Thyroid gland (tissue), 4 donors: ENCODE results near the gene CLPX. TPM values are rescaled to one million over a fixed set of nuclear protein-coding genes. Genes with fewer than 3 reads are reported as not detected.
"Not testable (repeated sequence)": the region's sequence is repeated elsewhere in the genome, so short reads cannot be mapped to it uniquely, and the experiment has no call there.

Source experiments
- DNase-seq, 2 donors: peaks; one replicate each; pipeline ENCODE4 v3.0.0-alpha.2; 2019
- H3K27ac ChIP-seq, 3 donors: fragments of 200-600 bp; sonication (generic); 1 replicate in 2 of 3; 2 replicates in 1 of 3; pipeline ENCODE4 v1.5.1; 2016 to 2019; ENCODE audit warnings: mild to moderate bottlenecking in 1 of 3, moderate library complexity in 1 of 3
- H3K27me3 ChIP-seq: fragments of 200-600 bp; sonication (generic); one replicate; pipeline ENCODE4 v1.5.1; 2019
- H3K36me3 ChIP-seq, 2 donors: fragments of 200-600 bp; sonication (generic); one replicate each; pipeline ENCODE4 v1.5.1; 2016 to 2019
- H3K4me1 ChIP-seq, 2 donors: fragments of 200-600 bp; sonication (generic); one replicate each; pipeline ENCODE4 v1.5.1; 2017 to 2019
- H3K4me3 ChIP-seq, 3 donors: fragments of 200-600 bp; sonication (generic); replicated peaks in 1 of 3; 1 replicate in 2 of 3; 2 replicates in 1 of 3; pipeline ENCODE4 v1.5.1; 2016; ENCODE audit warnings: mild to moderate bottlenecking in 1 of 3
- H3K9me3 ChIP-seq: fragments of 200-600 bp; sonication (generic); one replicate; pipeline ENCODE4 v1.5.1; 2017
- CTCF ChIP-seq, 6 experiments: fragments of 200-600 bp in 3 of 6; fragments of 450-650 bp in 3 of 6; sonication (generic) in 3 of 6; IDR thresholded peaks; one replicate each; pipeline ENCODE4 v1.5.1; 2016 to 2019; ENCODE audit warnings: antibody characterized with exemption in 6 of 6, mild to moderate bottlenecking in 2 of 6, inconsistent platforms in 1 of 6, moderate library complexity in 1 of 6
- POLR2A ChIP-seq, 2 donors: fragments of 450-650 bp; IDR thresholded peaks; one replicate each; pipeline ENCODE4 v1.6.1; 2017; ENCODE audit warnings: antibody characterized with exemption in 2 of 2, mild to moderate bottlenecking in 2 of 2, moderate library complexity in 1 of 2
- WGBS, 2 donors: methylation state at CpG; one replicate each; pipeline ENCODE4 v1.1.5; 2017; 5-methylcytosine and 5-hydroxymethylcytosine counted together
- intact Hi-C: fragments of 100-400 bp; cut with DNase I; formaldehyde crosslinking; loops from one replicate; pipeline ENCODE4 v1.15.1; 2023
- total RNA-seq, 4 donors: library from RNA; depleted of rRNA; stranded (reverse); fragments of >200 nt; gene quantifications; one replicate each; pipeline ENCODE4 v1.2.3, GENCODE V29; 2016

CLPX gene
- total RNA-seq, 4 donors from 2014 or later, result 37.9 to 57.5 (median 46.4) TPM

GRCh38 chr15:65189102-65189740 is 4.1 kb upstream of the CLPX start:
- Histone ChIP-seq H3K36me3 (no peaks in the 10 kb centered on the region), H3K9me3 (no peaks in the 10 kb centered on the region), H3K4me3 (no peak overlapping the region), H3K27me3 (no peaks in the 10 kb centered on the region), H3K4me1 (no peaks in the 10 kb centered on the region), H3K27ac (no peak overlapping the region)
- TF ChIP-seq POLR2A (IDR thresholded peaks at IDR 0.05) (no peak), CTCF (IDR thresholded peaks at IDR 0.05) (peak in 5 of 6 experiments; percentile 25 to 84 (median 70))
- peak; percentile 24 to 26 for DNase-seq
- WGBS, 2 donors, result 6 to 13% methylated on average over 3 of the region's 3 CpGs
- intact Hi-C loops, result loop anchor here (5.0 kb wide), 1 partner anchor 108 kb away; the partner anchor contains the start of gene RNU5A-1

- not testable (repeated sequence) for H3K4me1 ChIP-seq, H3K27me3 ChIP-seq, H3K4me3 ChIP-seq, H3K9me3 ChIP-seq, DNase-seq, H3K27ac ChIP-seq, H3K36me3 ChIP-seq
- 82 to 92% methylated on average over 9 of the region's 9 CpGs for WGBS, 2 donors
- intact Hi-C loops, result loop anchor here (5.0 kb wide), 1 partner anchor 109 kb away; the partner anchor contains the start of gene RNU5A-1
These were observed 3.3 kb upstream of the CLPX start for GRCh38 chr15:65188472-65188871.

DNA sequence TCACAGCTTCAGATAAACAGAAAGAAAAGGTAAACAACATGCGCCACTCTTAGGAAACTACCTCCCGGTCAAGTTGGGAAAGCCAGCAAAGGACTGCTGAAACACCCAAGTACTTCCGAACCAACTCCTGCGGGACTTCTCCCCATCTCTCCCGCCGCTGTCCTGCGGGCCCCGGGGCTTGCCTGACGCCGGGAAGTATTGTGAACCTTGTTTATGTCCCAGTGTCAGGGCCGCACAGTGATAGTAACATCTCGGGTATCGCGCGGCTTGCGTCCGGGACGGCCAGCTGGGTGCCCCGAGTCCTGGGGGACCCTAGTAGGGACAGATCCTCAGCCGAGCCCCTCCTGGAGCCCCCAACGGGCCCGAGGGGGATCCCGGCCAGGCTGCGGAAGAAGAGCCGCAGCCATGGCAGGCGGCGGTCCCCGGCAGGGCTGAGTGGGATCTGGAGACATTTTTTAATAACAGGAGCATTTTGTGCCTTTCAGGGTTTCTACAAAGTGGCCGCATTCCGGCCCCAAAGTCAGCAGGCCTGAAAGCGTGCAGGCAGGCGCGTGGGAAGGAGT is 756 bp downstream of the CLPX start:
- intact Hi-C loops, result loop anchor here (5.0 kb wide), 1 partner anchor 98 kb away; no protein-coding TSS in a partner anchor
- peaks cover 9 to 10% of the 10 kb centered on the region in 2 donors for H3K4me1 ChIP-seq

DNA sequence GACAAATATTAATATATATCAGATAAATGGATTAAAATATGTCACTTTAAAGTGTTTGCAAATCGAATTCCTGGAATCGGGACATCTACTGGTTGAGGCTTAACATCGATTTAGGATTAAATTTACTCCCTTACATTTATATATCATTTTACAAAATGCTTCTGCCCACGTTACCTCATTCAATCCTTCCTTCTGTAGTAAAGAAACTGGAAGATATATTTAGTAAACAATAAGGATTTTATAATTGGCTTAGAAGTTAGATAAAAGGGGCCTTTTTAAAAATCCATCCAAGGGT is 1.3 kb downstream of the CLPX start:
- no peaks in the 10 kb centered on the region for H3K27me3 ChIP-seq
- peak overlapping the region; percentile 67 to 96 (median 88) for H3K27ac ChIP-seq
- intact Hi-C loops, result loop anchor here (5.0 kb wide), 1 partner anchor 98 kb away; no protein-coding TSS in a partner anchor
- no peak for DNase-seq
- 5 to 7% methylated on average over 4 of the region's 4 CpGs for WGBS, 2 donors
- peaks cover under 1 to 1% of the 10 kb centered on the region in 2 donors for H3K36me3 ChIP-seq
- TF ChIP-seq POLR2A (IDR thresholded peaks at IDR 0.05) (no peak), CTCF (IDR thresholded peaks at IDR 0.05) (no peak)
- H3K4me1 ChIP-seq, result peaks cover 9 to 10% of the 10 kb centered on the region in 2 donors
- no peaks in the 10 kb centered on the region for H3K9me3 ChIP-seq
- H3K4me3 ChIP-seq, result peak overlapping the region; percentile 44 to 92 (median 82)

More for the DNA sequence above, 756 bp downstream of the CLPX start:
- peak; percentile 52 to 54 for DNase-seq
- Histone ChIP-seq H3K36me3 (no peaks in the 10 kb centered on the region), H3K27me3 (no peaks in the 10 kb centered on the region), H3K4me3 (peak overlapping the region; percentile 44 to 92 (median 82)), H3K27ac (peak overlapping the region; percentile 67 to 96 (median 88)), H3K9me3 (no peaks in the 10 kb centered on the region)
- TF ChIP-seq POLR2A (IDR thresholded peaks at IDR 0.05) (no peak), CTCF (IDR thresholded peaks at IDR 0.05) (no peak)
- 0 to 1% methylated on average over 25 to 32 of the region's 33 CpGs for WGBS, 2 donors

- 82 to 85% methylated on average over 4 of the region's 4 CpGs for WGBS, 2 donors
- peaks cover 9 to 10% of the 10 kb centered on the region in 2 donors for H3K4me1 ChIP-seq
- peaks cover 11 to 12% of the 10 kb centered on the region in 2 donors for H3K36me3 ChIP-seq
- no peak for DNase-seq
- intact Hi-C loops, result loop anchor here (5.0 kb wide), 1 partner anchor 100 kb away; no protein-coding TSS in a partner anchor
- TF ChIP-seq CTCF (IDR thresholded peaks at IDR 0.05) (no peak), POLR2A (IDR thresholded peaks at IDR 0.05) (no peak)
- H3K27ac ChIP-seq, result no peak overlapping the region
- H3K27me3 ChIP-seq, result no peaks in the 10 kb centered on the region
- H3K4me3 ChIP-seq, result no peak overlapping the region
- H3K9me3 ChIP-seq, result no peaks in the 10 kb centered on the region
These were observed 2.6 kb downstream of the CLPX start for GRCh38 chr15:65182538-65182937.

GRCh38 chr15:65181582-65182353 is 3.4 kb downstream of the CLPX start:
- not testable (repeated sequence) for H3K4me1 ChIP-seq, H3K27me3 ChIP-seq, DNase-seq, H3K9me3 ChIP-seq, H3K4me3 ChIP-seq, H3K27ac ChIP-seq
- H3K36me3 ChIP-seq, result peaks cover 18% of the 10 kb centered on the region in 2 donors
- WGBS, 2 donors, result 92% methylated on average over 15 of the region's 15 CpGs
- intact Hi-C loops, result loop anchor here (5.0 kb wide), 1 partner anchor 101 kb away; no protein-coding TSS in a partner anchor
